ENCODE measurements around the gene SMOC2.

The SMOC2 gene

GRCh38 chr6:168662301-168662936 is 221.4 kb downstream of the SMOC2 start:
- H3K4me3 ChIP-seq (ENCODE audit: low read depth, low read length): no peak overlapping the region
- no peak for DNase-seq (ENCODE audit: low read depth)
- TF ChIP-seq CTCF (IDR thresholded peaks at IDR 0.05; ENCODE audit: insufficient read depth, low read depth, low read length, missing control alignments): no peak

GRCh38 chr6:168663041-168663440 is 222.1 kb downstream of the SMOC2 start:
- H3K4me3 ChIP-seq (ENCODE audit: low read depth, low read length): no peak overlapping the region
- DNase-seq (ENCODE audit: low read depth): no peak
- TF ChIP-seq CTCF (IDR thresholded peaks at IDR 0.05; ENCODE audit: insufficient read depth, low read depth, low read length, missing control alignments): no peak

DNA sequence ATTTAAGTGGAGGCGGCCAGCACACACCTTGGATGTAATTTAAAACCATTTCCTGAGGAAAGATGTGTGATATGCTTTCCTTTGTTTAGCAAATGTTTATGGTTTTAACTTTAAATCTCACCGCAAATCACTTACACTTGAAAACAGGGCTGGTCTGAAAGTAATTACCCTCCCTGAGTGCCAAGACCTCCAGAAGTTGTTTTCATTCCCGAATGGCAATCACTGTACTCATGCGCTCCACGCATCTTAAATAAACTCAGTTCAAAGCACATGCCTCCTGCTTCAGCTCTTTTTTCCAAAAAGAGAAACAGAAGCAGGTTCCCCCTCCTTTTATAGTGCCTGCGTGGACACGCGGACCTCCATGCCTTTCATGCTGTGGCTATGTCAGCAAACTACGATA is 224.0 kb downstream of the SMOC2 start:
- TF ChIP-seq CTCF (IDR thresholded peaks at IDR 0.05; ENCODE audit: insufficient read depth, low read depth, low read length, missing control alignments): no peak
- DNase-seq (ENCODE audit: low read depth): no peak

GRCh38 chr6:168666170-168666569 is 225.2 kb downstream of the SMOC2 start:
- TF ChIP-seq CTCF (IDR thresholded peaks at IDR 0.05; ENCODE audit: insufficient read depth, low read depth, low read length, missing control alignments): no peak
- no peak overlapping the region for H3K4me3 ChIP-seq (ENCODE audit: low read depth, low read length)
- no peak for DNase-seq (ENCODE audit: low read depth)

More for the DNA sequence above, 224.0 kb downstream of the SMOC2 start:
- H3K4me3 ChIP-seq (ENCODE audit: low read depth, low read length): no peak overlapping the region

DNA sequence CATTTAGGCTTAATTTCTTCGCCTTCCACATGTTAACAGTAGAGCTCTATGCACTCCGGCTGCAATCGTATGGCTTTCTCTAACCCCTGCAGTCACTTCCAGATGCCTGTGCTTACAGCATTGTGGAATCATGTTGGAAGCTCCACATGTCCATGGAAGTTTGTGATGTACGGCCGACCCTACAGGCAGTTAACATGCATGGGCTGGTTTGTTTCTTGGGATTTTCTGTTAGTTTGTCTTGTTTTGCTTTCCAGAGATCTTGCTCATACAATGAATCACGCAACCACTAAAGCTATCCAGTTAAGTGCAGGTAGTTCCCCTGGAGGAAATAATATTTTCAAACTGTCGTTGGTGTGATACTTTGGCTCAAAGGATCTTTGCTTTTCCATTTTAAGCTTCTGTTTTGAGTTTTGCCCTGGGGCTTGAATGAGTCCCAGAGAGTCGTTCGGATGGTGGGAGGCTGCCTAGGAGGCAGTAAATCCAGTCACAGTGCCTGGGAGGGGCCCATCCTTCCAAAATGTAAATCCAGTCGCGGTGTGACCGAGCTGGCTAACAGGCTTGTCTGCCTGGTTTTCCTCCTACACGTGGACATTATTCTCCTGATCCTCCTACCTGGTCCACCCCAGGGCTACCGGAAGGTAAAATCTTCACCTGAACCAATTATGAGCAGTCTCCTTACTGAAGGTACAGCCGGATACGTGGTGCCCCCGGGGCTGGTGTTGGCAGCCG is 225.9 kb downstream of the SMOC2 start:
- no peak for DNase-seq (ENCODE audit: low read depth)
- no peak overlapping the region for H3K4me3 ChIP-seq (ENCODE audit: low read depth, low read length)
- TF ChIP-seq CTCF (IDR thresholded peaks at IDR 0.05; ENCODE audit: insufficient read depth, low read depth, low read length, missing control alignments): no peak

GRCh38 chr6:168667428-168667805 is 226.4 kb downstream of the SMOC2 start:
- DNase-seq (ENCODE audit: low read depth): no peak
- TF ChIP-seq CTCF (IDR thresholded peaks at IDR 0.05; ENCODE audit: insufficient read depth, low read depth, low read length, missing control alignments): no peak
- H3K4me3 ChIP-seq (ENCODE audit: low read depth, low read length): no peak overlapping the region

Measured in GM12865 (cell line).